HK-2 (cell line): ENCODE results near the gene CD101.

Experiments used
- DNase-seq: peaks from one replicate; pipeline ENCODE4 v3.0.0-alpha.2; 2018; ENCODE audit not compliant: unreplicated experiment

Gene CD101

GRCh38 chr1:117054068-117054467, 52.5 kb downstream of the CD101 start:
- no peak for DNase-seq

GRCh38 chr1:117058810-117059209, 57.2 kb downstream of the CD101 start:
- DNase-seq = no peak

GRCh38 chr1:117059334-117059677, 57.7 kb downstream of the CD101 start:
- DNase-seq = peak; percentile 60

GRCh38 chr1:117059678-117060440, 58.3 kb downstream of the CD101 start, which contains the start of gene TTF2:
Gene TTF2, plus strand, starts transcription at chr1:117060326. Its CDS starts 21 bp downstream, at chr1:117060347.
- DNase-seq = peak; percentile 98

- DNase-seq = no peak
Observed at GRCh38 chr1:117060441-117061317, 59.1 kb downstream of the CD101 start.

DNA sequence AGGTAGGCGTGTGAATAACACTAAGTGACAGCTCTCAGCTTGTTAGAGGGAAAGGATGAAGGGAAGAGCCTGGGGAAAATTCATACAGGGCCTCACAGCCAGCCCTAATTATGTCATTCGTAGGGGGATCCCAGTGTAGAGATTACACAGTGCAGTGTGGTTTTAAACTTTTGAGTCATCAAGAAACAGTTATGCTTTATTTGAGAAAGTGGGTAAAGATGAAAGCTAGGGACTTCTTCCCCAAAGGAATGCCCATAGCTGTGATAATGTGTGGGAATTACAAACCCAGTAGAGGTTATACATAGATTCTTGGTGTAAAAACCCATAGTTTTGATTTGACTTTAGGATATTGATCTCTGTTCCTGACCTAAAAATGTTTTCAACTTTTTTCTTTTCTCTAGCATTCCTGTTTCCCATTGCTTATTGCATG, 60.4 kb downstream of the CD101 start:
- DNase-seq = no peak

GRCh38 chr1:117066367-117066766, 64.8 kb downstream of the CD101 start:
- DNase-seq = no peak

DNA sequence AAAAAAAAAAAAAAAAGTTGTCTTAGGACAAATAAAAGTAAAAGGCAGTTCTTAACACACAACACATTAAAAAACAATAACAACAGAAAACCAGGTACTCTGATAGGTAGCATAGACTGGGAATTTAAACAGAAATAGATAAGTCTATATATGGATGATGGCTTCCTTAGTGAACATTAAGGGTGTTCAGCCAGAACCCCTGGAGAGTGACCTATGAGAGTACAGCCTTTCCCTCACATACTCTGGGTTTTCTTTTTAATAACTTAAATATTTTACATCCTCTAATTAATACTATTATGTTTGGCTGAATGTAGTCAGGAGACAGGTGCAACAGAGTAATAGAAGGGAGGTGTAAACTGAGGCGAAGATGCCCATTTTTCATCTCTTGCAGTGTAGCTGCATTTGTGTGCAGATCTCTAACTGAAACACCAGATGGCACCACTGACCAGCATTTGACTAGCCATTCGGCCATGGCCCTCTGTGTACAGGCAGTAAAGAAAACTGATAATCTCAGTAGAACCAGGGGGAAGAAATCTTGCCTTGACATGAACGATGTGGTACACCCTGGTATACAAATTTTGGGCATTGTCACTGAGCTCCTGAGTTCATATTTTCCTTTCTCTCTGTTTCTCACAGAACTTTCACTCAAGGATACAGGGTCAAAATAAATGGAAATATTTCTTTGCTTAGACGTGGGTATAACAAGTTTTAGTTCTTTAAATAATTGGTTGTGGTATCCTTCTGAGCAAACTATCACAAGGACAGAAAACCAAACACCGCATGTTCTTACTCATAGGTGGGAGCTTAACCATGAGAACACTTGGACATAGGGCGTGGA, 66.2 kb downstream of the CD101 start:
- peak; percentile 39 for DNase-seq

DNA sequence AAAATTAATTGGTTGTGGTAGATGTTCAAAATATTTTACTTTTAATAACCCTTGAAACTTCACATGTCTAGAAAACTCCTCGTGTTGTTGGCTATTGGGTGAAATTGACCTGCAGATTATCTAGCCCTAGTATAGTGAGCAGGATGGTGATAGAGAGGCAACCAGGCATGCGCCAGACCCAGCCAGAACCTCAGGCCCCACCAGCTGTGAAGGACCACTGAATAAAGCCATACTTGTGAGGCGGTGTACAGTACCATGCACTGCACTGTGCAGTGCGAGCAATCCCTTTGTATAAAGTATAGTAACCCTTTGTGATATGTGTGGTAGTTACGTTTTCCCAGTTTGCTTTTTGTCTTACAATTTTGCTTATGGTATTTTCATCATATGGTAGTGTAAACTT, 67.0 kb downstream of the CD101 start:
- no peak for DNase-seq

DNA sequence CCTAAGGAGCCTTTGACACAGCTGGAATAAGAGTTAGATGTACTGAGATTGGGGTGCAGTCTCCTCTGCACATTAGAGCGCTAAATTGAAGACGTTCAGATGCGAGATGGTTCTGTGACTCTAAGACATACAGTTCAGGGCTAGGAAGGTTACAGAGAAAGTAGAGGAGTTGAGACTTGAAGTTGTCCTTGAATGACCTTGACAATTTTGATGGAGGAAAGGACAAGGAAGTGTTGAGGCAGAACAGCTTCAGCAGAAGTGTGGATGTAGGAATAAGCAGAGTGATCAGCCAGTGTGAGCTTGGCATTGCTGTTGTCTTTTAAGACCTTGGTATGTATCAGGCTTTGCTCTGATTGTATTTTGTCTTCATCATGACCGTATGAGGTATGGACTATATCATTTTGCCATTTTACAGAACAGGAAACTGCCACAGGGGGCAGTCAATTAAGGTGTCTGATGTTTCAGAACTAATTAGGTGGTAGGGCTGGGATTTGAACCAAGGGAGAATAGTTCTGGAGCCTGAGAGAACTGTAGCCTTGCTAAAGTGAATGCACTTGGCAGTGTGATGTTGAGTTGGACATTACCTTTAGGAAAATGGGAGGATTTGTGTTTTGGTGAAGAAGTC, 67.8 kb downstream of the CD101 start:
- no peak for DNase-seq

- no peak for DNase-seq
Observed at GRCh38 chr1:117070124-117070523, 68.6 kb downstream of the CD101 start.

DNA sequence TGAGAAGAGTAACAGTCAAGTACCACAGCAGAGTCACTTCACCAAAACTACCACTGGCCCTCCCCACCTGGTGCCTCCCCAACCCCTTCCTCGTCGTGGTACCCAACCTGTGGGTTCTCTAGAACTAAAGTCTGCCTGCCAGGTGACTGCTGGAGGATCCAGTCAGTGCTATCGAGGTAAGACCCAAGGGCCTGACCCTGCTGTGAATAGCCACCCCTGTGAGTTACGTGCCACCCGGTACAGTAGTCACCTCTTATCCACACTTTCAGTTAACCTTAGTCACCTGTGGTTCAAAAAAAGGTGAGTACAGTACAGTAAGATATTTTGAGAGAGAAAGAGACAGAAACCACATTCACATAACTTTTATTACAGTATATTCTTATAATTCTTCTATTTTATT, 75.1 kb downstream of the CD101 start:
- DNase-seq = no peak

DNA sequence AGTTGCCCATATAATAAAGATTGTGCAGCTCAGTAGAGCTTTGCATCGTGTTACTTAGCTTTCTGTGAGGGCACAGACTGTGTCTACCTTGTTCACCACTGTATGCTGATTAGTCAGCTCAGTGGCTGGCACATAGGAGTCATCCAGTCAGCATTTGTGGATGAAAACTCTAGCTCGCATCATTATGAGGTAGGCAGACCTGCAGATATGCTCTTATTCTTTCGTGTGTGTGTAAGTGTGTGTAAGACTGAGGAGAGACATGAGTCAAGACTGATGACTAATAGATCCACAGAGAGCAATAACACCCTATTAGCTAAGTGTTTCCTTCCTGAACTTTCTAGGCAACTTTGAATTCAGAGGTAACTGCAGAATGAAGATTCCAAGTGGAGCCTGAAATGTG, 75.7 kb downstream of the CD101 start:
- DNase-seq = peak; percentile 37

- DNase-seq = no peak
Observed at GRCh38 chr1:117079737-117080136, 78.2 kb downstream of the CD101 start.

- no peak for DNase-seq
Observed at GRCh38 chr1:117084231-117084630, 82.7 kb downstream of the CD101 start.
